DMS53 treated with DMSO at 0.1 percent for 48 hours (cell line): ENCODE data around the gene KRTAP4-7.
"Not testable (repeated sequence)": the region's sequence is repeated elsewhere in the genome, so short reads cannot be mapped to it uniquely, and the experiment has no call there.

ENCODE experiments used
- DNase-seq: peaks from one replicate; lab custom pipeline; 2025; ENCODE audit not compliant: unreplicated experiment; lab: John Stamatoyannopoulos, UW

KRTAP4-7 gene

GRCh38 chr17:41084100-41084856 is at the start of gene KRTAP4-7:
Gene KRTAP4-7, plus strand, starts transcription at chr17:41084150. Its CDS starts 57 bp downstream, at chr17:41084207.
- not testable (repeated sequence) for DNase-seq

GRCh38 chr17:41034346-41034935 is 49.5 kb upstream of the KRTAP4-7 start, which contains the start of gene KRTAP1-3:
Gene KRTAP1-3, minus strand, starts transcription at chr17:41034874. Its CDS starts 53 bp downstream, at chr17:41034821.
- not testable (repeated sequence) for DNase-seq

GRCh38 chr17:41037853-41038350 is 46.0 kb upstream of the KRTAP4-7 start:
- no peak for DNase-seq

GRCh38 chr17:41040783-41041571 is 43.0 kb upstream of the KRTAP4-7 start, which contains the start of gene KRTAP1-1:
Gene KRTAP1-1, minus strand, starts transcription at chr17:41041450. Its CDS starts 53 bp downstream, at chr17:41041397.
- DNase-seq, result not testable (repeated sequence)

GRCh38 chr17:41042953-41043352 is 41.0 kb upstream of the KRTAP4-7 start:
- DNase-seq, result no peak

- DNase-seq, result not testable (repeated sequence)
Measured at GRCh38 chr17:41046735-41047465, 37.0 kb upstream of the KRTAP4-7 start, which contains the start of gene KRTAP2-1. Gene KRTAP2-1, minus strand, starts transcription at chr17:41047316. Its CDS starts 49 bp downstream, at chr17:41047267.

- no peak for DNase-seq
Measured at GRCh38 chr17:41048441-41048840, 35.5 kb upstream of the KRTAP4-7 start.

GRCh38 chr17:41049110-41049509 is 34.8 kb upstream of the KRTAP4-7 start:
- DNase-seq, result no peak

GRCh38 chr17:41052566-41052965 is 31.4 kb upstream of the KRTAP4-7 start:
- no peak for DNase-seq

- no peak for DNase-seq
Measured at GRCh38 chr17:41054025-41054424, 29.9 kb upstream of the KRTAP4-7 start.

- not testable (repeated sequence) for DNase-seq
Measured at GRCh38 chr17:41054556-41054955, 29.4 kb upstream of the KRTAP4-7 start.

- DNase-seq, result not testable (repeated sequence)
Measured at GRCh38 chr17:41055130-41055529, 28.8 kb upstream of the KRTAP4-7 start, which contains the start of gene KRTAP2-2. Gene KRTAP2-2, minus strand, starts transcription at chr17:41055230. Its CDS starts 19 bp downstream, at chr17:41055211.

- DNase-seq, result no peak
Measured at GRCh38 chr17:41057547-41057946, 26.4 kb upstream of the KRTAP4-7 start.

GRCh38 chr17:41058741-41059140 is 25.2 kb upstream of the KRTAP4-7 start:
- no peak for DNase-seq

GRCh38 chr17:41059276-41060051 is 24.5 kb upstream of the KRTAP4-7 start:
- not testable (repeated sequence) for DNase-seq

GRCh38 chr17:41060052-41060604 is 23.8 kb upstream of the KRTAP4-7 start, which contains the start of gene KRTAP2-3:
Gene KRTAP2-3, minus strand, starts transcription at chr17:41060114. Its CDS starts 64 bp downstream, at chr17:41060050.
- no peak for DNase-seq

- DNase-seq, result no peak
Measured at GRCh38 chr17:41061964-41062363, 22.0 kb upstream of the KRTAP4-7 start.

- no peak for DNase-seq
Measured at GRCh38 chr17:41063449-41063848, 20.5 kb upstream of the KRTAP4-7 start.

- DNase-seq, result no peak
Measured at GRCh38 chr17:41064301-41064700, 19.6 kb upstream of the KRTAP4-7 start.
